ENCODE data around the gene TAF4.

TAF4 gene

GRCh38 chr20:61968932-61969331, 96.7 kb downstream of the TAF4 start:
- H3K27me3 ChIP-seq (ENCODE audit: insufficient read depth, insufficient read length) = no peaks in the 10 kb centered on the region
- TF ChIP-seq ZNF274 (IDR thresholded peaks at IDR 0.05; ENCODE audit: low read depth, low read length) (no peak), SUZ12 (IDR thresholded peaks at IDR 0.05; ENCODE audit: extremely low read depth, insufficient read depth, insufficient read length) (no peak), YY1 (IDR thresholded peaks at IDR 0.05; ENCODE audit: insufficient read depth, insufficient read length) (no peak)
- no peak overlapping the region for H3K9ac ChIP-seq (ENCODE audit: insufficient read length, low read depth)
- peaks cover 23% of the 10 kb centered on the region for H3K36me3 ChIP-seq (ENCODE audit: insufficient read depth, insufficient read length, low read length)
- H3K4me3 ChIP-seq (ENCODE audit: insufficient read length, low read depth) = no peak overlapping the region
- H3K4me1 ChIP-seq (ENCODE audit: insufficient read depth, insufficient read length) = peaks cover 5% of the 10 kb centered on the region
- H3K9me3 ChIP-seq (ENCODE audit: insufficient read depth, low read length) = no peaks in the 10 kb centered on the region
- DNase-seq (ENCODE audit: low read depth, low spot score) = no peak

- peaks cover 5% of the 10 kb centered on the region for H3K4me1 ChIP-seq (ENCODE audit: insufficient read depth, insufficient read length)
- no peak overlapping the region for H3K9ac ChIP-seq (ENCODE audit: insufficient read length, low read depth)
- no peak overlapping the region for H3K4me3 ChIP-seq (ENCODE audit: insufficient read length, low read depth)
- H3K27me3 ChIP-seq (ENCODE audit: insufficient read depth, insufficient read length) = no peaks in the 10 kb centered on the region
- TF ChIP-seq ZNF274 (IDR thresholded peaks at IDR 0.05; ENCODE audit: low read depth, low read length) (no peak), SUZ12 (IDR thresholded peaks at IDR 0.05; ENCODE audit: extremely low read depth, insufficient read depth, insufficient read length) (no peak), YY1 (IDR thresholded peaks at IDR 0.05; ENCODE audit: insufficient read depth, insufficient read length) (no peak)
- no peak for DNase-seq (ENCODE audit: low read depth, low spot score)
- H3K36me3 ChIP-seq (ENCODE audit: insufficient read depth, insufficient read length, low read length) = peaks cover 16% of the 10 kb centered on the region
- no peaks in the 10 kb centered on the region for H3K9me3 ChIP-seq (ENCODE audit: insufficient read depth, low read length)
Observed at GRCh38 chr20:61968036-61968810, 97.5 kb downstream of the TAF4 start.

DNA sequence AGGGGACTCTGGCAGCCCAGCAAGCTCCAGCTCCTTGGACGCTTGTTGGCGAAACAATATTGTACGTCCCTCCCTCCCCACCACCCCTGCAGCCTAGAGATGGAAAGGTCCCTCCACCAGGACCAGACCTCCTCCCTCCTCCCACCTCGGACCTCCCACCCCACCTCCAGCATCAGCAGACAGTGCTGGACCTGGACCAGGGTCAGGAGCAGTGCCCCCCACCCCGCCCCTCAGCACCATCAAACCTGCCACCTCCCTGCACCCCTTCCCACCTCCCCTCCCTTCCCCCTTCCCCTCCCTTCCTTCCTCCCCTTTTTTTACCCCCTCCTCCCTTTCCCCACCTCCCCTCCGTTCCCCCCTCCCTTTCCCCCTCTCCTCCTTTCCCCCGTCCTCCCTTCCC, 98.4 kb downstream of the TAF4 start:
- H3K9me3 ChIP-seq (ENCODE audit: insufficient read depth, low read length) = no peaks in the 10 kb centered on the region
- H3K4me1 ChIP-seq (ENCODE audit: insufficient read depth, insufficient read length) = peaks cover 8% of the 10 kb centered on the region
- H3K27me3 ChIP-seq (ENCODE audit: insufficient read depth, insufficient read length) = no peaks in the 10 kb centered on the region
- no peak for DNase-seq (ENCODE audit: low read depth, low spot score)
- H3K4me3 ChIP-seq (ENCODE audit: insufficient read length, low read depth) = no peak overlapping the region
- TF ChIP-seq SUZ12 (IDR thresholded peaks at IDR 0.05; ENCODE audit: extremely low read depth, insufficient read depth, insufficient read length) (no peak), ZNF274 (IDR thresholded peaks at IDR 0.05; ENCODE audit: low read depth, low read length) (no peak), YY1 (IDR thresholded peaks at IDR 0.05; ENCODE audit: insufficient read depth, insufficient read length) (no peak)
- peaks cover 7% of the 10 kb centered on the region for H3K36me3 ChIP-seq (ENCODE audit: insufficient read depth, insufficient read length, low read length)
- H3K9ac ChIP-seq (ENCODE audit: insufficient read length, low read depth) = no peak overlapping the region

- TF ChIP-seq ZNF274 (IDR thresholded peaks at IDR 0.05; ENCODE audit: low read depth, low read length) = no peak
- TF ChIP-seq YY1 (IDR thresholded peaks at IDR 0.05; ENCODE audit: insufficient read depth, insufficient read length) = no peak
- no peak for TF ChIP-seq SUZ12 (IDR thresholded peaks at IDR 0.05; ENCODE audit: extremely low read depth, insufficient read depth, insufficient read length)
- Histone ChIP-seq H3K4me1 (ENCODE audit: insufficient read depth, insufficient read length) (peaks cover 10% of the 10 kb centered on the region), H3K36me3 (ENCODE audit: insufficient read depth, insufficient read length, low read length) (peaks cover 3% of the 10 kb centered on the region), H3K9ac (ENCODE audit: insufficient read length, low read depth) (no peak overlapping the region), H3K4me3 (ENCODE audit: insufficient read length, low read depth) (no peak overlapping the region), H3K9me3 (ENCODE audit: insufficient read depth, low read length) (no peaks in the 10 kb centered on the region), H3K27me3 (ENCODE audit: insufficient read depth, insufficient read length) (no peaks in the 10 kb centered on the region)
- no peak for DNase-seq (ENCODE audit: low read depth, low spot score)
Observed at GRCh38 chr20:61966492-61967244, 99.0 kb downstream of the TAF4 start.

- no peak for DNase-seq (ENCODE audit: low read depth, low spot score)
- TF ChIP-seq ZNF274 (IDR thresholded peaks at IDR 0.05; ENCODE audit: low read depth, low read length) = no peak
- no peak for TF ChIP-seq YY1 (IDR thresholded peaks at IDR 0.05; ENCODE audit: insufficient read depth, insufficient read length)
- no peak for TF ChIP-seq SUZ12 (IDR thresholded peaks at IDR 0.05; ENCODE audit: extremely low read depth, insufficient read depth, insufficient read length)
- Histone ChIP-seq H3K4me3 (ENCODE audit: insufficient read length, low read depth) (no peak overlapping the region), H3K9ac (ENCODE audit: insufficient read length, low read depth) (no peak overlapping the region), H3K27me3 (ENCODE audit: insufficient read depth, insufficient read length) (no peaks in the 10 kb centered on the region), H3K4me1 (ENCODE audit: insufficient read depth, insufficient read length) (peaks cover 10% of the 10 kb centered on the region), H3K36me3 (ENCODE audit: insufficient read depth, insufficient read length, low read length) (no peaks in the 10 kb centered on the region), H3K9me3 (ENCODE audit: insufficient read depth, low read length) (no peaks in the 10 kb centered on the region)
Observed at GRCh38 chr20:61965606-61966491, 99.8 kb downstream of the TAF4 start.

DNA sequence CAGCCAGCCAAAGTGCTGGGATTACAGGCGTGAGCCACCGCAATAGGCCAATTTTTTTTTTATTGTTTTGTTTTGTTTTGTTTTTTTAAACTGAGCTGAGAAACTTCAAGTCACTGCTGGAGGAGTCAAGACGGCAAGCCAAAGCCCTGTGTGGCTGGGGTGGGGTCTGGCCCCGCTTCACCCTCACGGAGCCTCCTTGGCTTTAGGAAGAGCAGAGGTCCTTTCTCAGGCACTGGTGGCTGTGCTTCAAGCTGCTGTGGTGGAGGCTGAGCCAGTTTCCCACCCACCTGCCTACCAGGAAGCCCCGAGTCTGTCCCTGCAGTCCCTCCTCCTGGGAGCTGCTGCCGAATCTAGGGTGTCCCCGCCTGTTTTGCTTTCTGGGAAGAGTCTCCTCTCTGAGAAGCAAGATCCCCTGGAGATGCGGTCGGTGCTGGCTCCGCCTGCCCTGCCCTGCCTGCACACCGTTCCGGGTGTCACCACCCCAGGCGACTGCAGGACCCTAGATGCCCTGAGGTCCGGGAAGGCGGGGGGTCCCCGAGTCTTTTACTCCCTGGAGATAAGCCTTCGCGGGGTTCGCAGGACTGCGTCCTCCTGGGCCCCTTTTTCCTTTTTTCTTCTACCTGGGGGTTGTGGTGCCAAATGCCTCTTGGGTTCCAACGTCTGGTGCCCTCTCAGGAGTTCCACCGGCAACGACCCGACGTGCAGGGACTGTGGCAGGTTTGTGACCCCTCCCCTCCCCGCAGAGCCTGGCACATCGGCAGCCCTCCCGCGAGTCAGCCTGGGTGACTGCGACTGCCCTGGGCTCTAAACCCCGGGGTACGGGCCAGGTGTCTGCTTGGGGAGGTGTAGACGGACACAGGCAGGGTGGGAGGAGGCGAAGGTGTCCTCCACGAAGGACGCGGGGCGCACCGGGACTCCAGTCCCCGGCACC, 100.7 kb downstream of the TAF4 start:
- TF ChIP-seq SUZ12 (IDR thresholded peaks at IDR 0.05; ENCODE audit: extremely low read depth, insufficient read depth, insufficient read length) (no peak), YY1 (IDR thresholded peaks at IDR 0.05; ENCODE audit: insufficient read depth, insufficient read length) (no peak), ZNF274 (IDR thresholded peaks at IDR 0.05; ENCODE audit: low read depth, low read length) (no peak)

More for the DNA sequence above, 100.7 kb downstream of the TAF4 start:
- Histone ChIP-seq H3K27me3 (ENCODE audit: insufficient read depth, insufficient read length) (no peaks in the 10 kb centered on the region), H3K36me3 (ENCODE audit: insufficient read depth, insufficient read length, low read length) (no peaks in the 10 kb centered on the region), H3K4me1 (ENCODE audit: insufficient read depth, insufficient read length) (peaks cover 10% of the 10 kb centered on the region), H3K9ac (ENCODE audit: insufficient read length, low read depth) (no peak overlapping the region), H3K9me3 (ENCODE audit: insufficient read depth, low read length) (no peaks in the 10 kb centered on the region), H3K4me3 (ENCODE audit: insufficient read length, low read depth) (no peak overlapping the region)
- DNase-seq (ENCODE audit: low read depth, low spot score) = no peak

Data from NT2/D1 (cell line).